ENCODE results near the gene SDK1.
"Not testable (repeated sequence)": the region's sequence is repeated elsewhere in the genome, so short reads cannot be mapped to it uniquely, and the experiment has no call there.

The SDK1 gene

GRCh38 chr7:3649250-3649649, 348.2 kb downstream of the SDK1 start:
- DNase-seq (ENCODE audit: low read depth in 2 of 2, low spot score in 1 of 2): no peak

- no peak for DNase-seq (ENCODE audit: low read depth in 2 of 2, low spot score in 1 of 2)
These were observed 348.8 kb downstream of the SDK1 start for GRCh38 chr7:3649678-3650440.

GRCh38 chr7:3650844-3651243, 349.8 kb downstream of the SDK1 start:
- no peak for DNase-seq (ENCODE audit: low read depth in 2 of 2, low spot score in 1 of 2)

GRCh38 chr7:3655635-3656034, 354.6 kb downstream of the SDK1 start:
- DNase-seq (ENCODE audit: low read depth in 2 of 2, low spot score in 1 of 2): no peak

- no peak for DNase-seq (ENCODE audit: low read depth in 2 of 2, low spot score in 1 of 2)
These were observed 356.2 kb downstream of the SDK1 start for GRCh38 chr7:3657206-3657605.

GRCh38 chr7:3668743-3669142, 367.7 kb downstream of the SDK1 start:
- no peak for DNase-seq (ENCODE audit: low read depth in 2 of 2, low spot score in 1 of 2)

GRCh38 chr7:3670898-3671297, 369.8 kb downstream of the SDK1 start:
- DNase-seq (ENCODE audit: low read depth in 2 of 2, low spot score in 1 of 2): no peak

GRCh38 chr7:3673524-3673923, 372.5 kb downstream of the SDK1 start:
- DNase-seq (ENCODE audit: low read depth in 2 of 2, low spot score in 1 of 2): peak in 1 of 2 donors; percentile 6

GRCh38 chr7:3678314-3678810, 377.3 kb downstream of the SDK1 start:
- no peak for DNase-seq (ENCODE audit: low read depth in 2 of 2, low spot score in 1 of 2)

GRCh38 chr7:3682028-3682710, 381.1 kb downstream of the SDK1 start:
- no peak for DNase-seq (ENCODE audit: low read depth in 2 of 2, low spot score in 1 of 2)

GRCh38 chr7:3683546-3684539, 382.8 kb downstream of the SDK1 start:
- no peak for DNase-seq (ENCODE audit: low read depth in 2 of 2, low spot score in 1 of 2)

GRCh38 chr7:3688071-3688470, 387.0 kb downstream of the SDK1 start:
- DNase-seq (ENCODE audit: low read depth in 2 of 2, low spot score in 1 of 2): no peak

- no peak for DNase-seq (ENCODE audit: low read depth in 2 of 2, low spot score in 1 of 2)
These were observed 387.8 kb downstream of the SDK1 start for GRCh38 chr7:3688842-3689241.

- DNase-seq (ENCODE audit: low read depth in 2 of 2, low spot score in 1 of 2): no peak
These were observed 390.6 kb downstream of the SDK1 start for GRCh38 chr7:3691478-3692158.

- no peak for DNase-seq (ENCODE audit: low read depth in 2 of 2, low spot score in 1 of 2)
These were observed 394.6 kb downstream of the SDK1 start for GRCh38 chr7:3695602-3696001.

- no peak for DNase-seq (ENCODE audit: low read depth in 2 of 2, low spot score in 1 of 2)
These were observed 395.1 kb downstream of the SDK1 start for GRCh38 chr7:3696113-3696512.

GRCh38 chr7:3697472-3697871, 396.4 kb downstream of the SDK1 start:
- DNase-seq (ENCODE audit: low read depth in 2 of 2, low spot score in 1 of 2): no peak

GRCh38 chr7:3705258-3705657, 404.2 kb downstream of the SDK1 start:
- DNase-seq (ENCODE audit: low read depth in 2 of 2, low spot score in 1 of 2): no peak

- not testable (repeated sequence) for DNase-seq (ENCODE audit: low read depth in 2 of 2, low spot score in 1 of 2)
These were observed 405.0 kb downstream of the SDK1 start for GRCh38 chr7:3706091-3706490.

GRCh38 chr7:3710122-3710521, 409.1 kb downstream of the SDK1 start:
- DNase-seq (ENCODE audit: low read depth in 2 of 2, low spot score in 1 of 2): no peak

- DNase-seq (ENCODE audit: low read depth in 2 of 2, low spot score in 1 of 2): no peak
These were observed 409.5 kb downstream of the SDK1 start for GRCh38 chr7:3710531-3710930.

Data from stimulated activated CD8-positive, alpha-beta memory T cell treated with anti-CD3 and anti-CD28 coated beads, Interleukin-4, amount 100 ng/mL, for 1 hour (primary cell).